GM21825 (cell line): ENCODE results near the gene GNB2.

Source experiments
- ATAC-seq: cut with Tn5 transposase; IDR thresholded peaks from one replicate; pipeline ENCODE4 v1.9.1; 2021; ENCODE audit warnings: mild to moderate bottlenecking, moderate library complexity; ENCODE audit not compliant: unreplicated experiment

Gene GNB2

GRCh38 chr7:100680576-100681271, 7.2 kb downstream of the GNB2 start:
- ATAC-seq, result no peak

GRCh38 chr7:100681491-100682227, 8.1 kb downstream of the GNB2 start:
- no peak for ATAC-seq

GRCh38 chr7:100682228-100682741, 8.7 kb downstream of the GNB2 start:
- ATAC-seq, result no peak

- ATAC-seq, result no peak
Observed at GRCh38 chr7:100682991-100683658, 9.6 kb downstream of the GNB2 start.

- ATAC-seq, result no peak
Observed at GRCh38 chr7:100683659-100684533, 10.4 kb downstream of the GNB2 start.

GRCh38 chr7:100684534-100685042, 11.0 kb downstream of the GNB2 start:
- no peak for ATAC-seq

- ATAC-seq, result no peak
Observed at GRCh38 chr7:100685049-100685605, 11.6 kb downstream of the GNB2 start.

GRCh38 chr7:100685631-100686145, 12.1 kb downstream of the GNB2 start:
- no peak for ATAC-seq

GRCh38 chr7:100686201-100686821, 12.8 kb downstream of the GNB2 start:
- no peak for ATAC-seq

- no peak for ATAC-seq
Observed at GRCh38 chr7:100686822-100687211, 13.3 kb downstream of the GNB2 start.

- ATAC-seq, result no peak
Observed at GRCh38 chr7:100687261-100687660, 13.7 kb downstream of the GNB2 start.

- ATAC-seq, result no peak
Observed at GRCh38 chr7:100687751-100688300, 14.3 kb downstream of the GNB2 start.

GRCh38 chr7:100688326-100688860, 14.9 kb downstream of the GNB2 start:
- no peak for ATAC-seq

GRCh38 chr7:100689230-100690135, 15.9 kb downstream of the GNB2 start:
- ATAC-seq, result no peak

- ATAC-seq, result no peak
Observed at GRCh38 chr7:100691676-100692577, 18.4 kb downstream of the GNB2 start.

GRCh38 chr7:100692578-100692961, 19.0 kb downstream of the GNB2 start:
- ATAC-seq, result no peak
